DND-41 (cell line): ENCODE data around the gene OR51B4.

Experiments used
- ATAC-seq: fragments of 200-7000 bp; cut with Tn5 transposase; 3 replicates; pipeline ENCODE4 v1.9.1; 2021; ENCODE audit warnings: low read depth; ENCODE audit not compliant: insufficient read depth
- DNase-seq: peaks from one replicate; pipeline ENCODE4 v3.0.0-alpha.2; 2020
- H2AFZ ChIP-seq: 2 replicates; pipeline ENCODE4 v1.6.0; 2012; ENCODE audit warnings: low read depth, low read length
- H3K27ac ChIP-seq: 2 replicates; pipeline ENCODE4 v1.5.1; 2012; ENCODE audit warnings: low read length, inconsistent platforms
- H3K27me3 ChIP-seq: fragments of 200-600 bp; sonication (generic); 2 replicates; pipeline ENCODE4 v1.6.0; 2012; ENCODE audit warnings: low read length, mild to moderate bottlenecking, inconsistent platforms; ENCODE audit not compliant: insufficient read depth, poor library complexity
- H3K36me3 ChIP-seq: 2 replicates; pipeline ENCODE4 v1.5.1; 2012; ENCODE audit warnings: low read length, inconsistent platforms; ENCODE audit not compliant: insufficient read depth
- H3K4me1 ChIP-seq: 2 replicates; pipeline ENCODE4 v1.5.1; 2012; ENCODE audit warnings: mild to moderate bottlenecking, low read length; ENCODE audit not compliant: insufficient read depth
- H3K4me2 ChIP-seq: 2 replicates; pipeline ENCODE4 v1.6.0; 2012; ENCODE audit warnings: mild to moderate bottlenecking, moderate library complexity, low read length, inconsistent platforms; ENCODE audit not compliant: insufficient read depth
- H3K4me3 ChIP-seq, 2 experiments: fragments of 200-600 bp in 1 of 2; shearing (Covaris generic) in 1 of 2; 2 replicates each; pipeline ENCODE4 v1.5.1; 2012 to 2016; ENCODE audit warnings: inconsistent platforms in 2 of 2, low read length in 2 of 2, mild to moderate bottlenecking in 2 of 2, low read depth in 1 of 2, moderate library complexity in 1 of 2
- H3K79me2 ChIP-seq: 2 replicates; pipeline ENCODE4 v1.6.0; 2012; ENCODE audit warnings: low read length, inconsistent platforms; ENCODE audit not compliant: insufficient read depth
- H3K9ac ChIP-seq: 2 replicates; pipeline ENCODE4 v1.6.0; 2012; ENCODE audit warnings: low read depth, mild to moderate bottlenecking, inconsistent platforms, low read length, moderate library complexity
- H3K9me3 ChIP-seq: 2 replicates; pipeline ENCODE4 v1.5.1; 2012; ENCODE audit warnings: low read length, moderate library complexity, mild to moderate bottlenecking, inconsistent platforms; ENCODE audit not compliant: insufficient read depth, severe bottlenecking
- H4K20me1 ChIP-seq: 2 replicates; pipeline ENCODE4 v1.6.0; 2012; ENCODE audit warnings: low read length; ENCODE audit not compliant: insufficient read depth
- EZH2 ChIP-seq: IDR thresholded peaks from 3 replicates; pipeline ENCODE4 v1.6.1; 2012; ENCODE audit warnings: borderline replicate concordance, low read depth, mild to moderate bottlenecking, moderate library complexity, low read length, inconsistent platforms; ENCODE audit not compliant: severe bottlenecking
- TF ChIP-seq, protein P1 (sequence below): IDR thresholded peaks from 2 replicates; pipeline ENCODE4 v1.5.1; 2012; ENCODE audit warnings: borderline replicate concordance, low read length, moderate library complexity, mild to moderate bottlenecking; ENCODE audit not compliant: poor library complexity, severe bottlenecking; ENCODE audit errors: extremely low read depth

The OR51B4 gene

DNA sequence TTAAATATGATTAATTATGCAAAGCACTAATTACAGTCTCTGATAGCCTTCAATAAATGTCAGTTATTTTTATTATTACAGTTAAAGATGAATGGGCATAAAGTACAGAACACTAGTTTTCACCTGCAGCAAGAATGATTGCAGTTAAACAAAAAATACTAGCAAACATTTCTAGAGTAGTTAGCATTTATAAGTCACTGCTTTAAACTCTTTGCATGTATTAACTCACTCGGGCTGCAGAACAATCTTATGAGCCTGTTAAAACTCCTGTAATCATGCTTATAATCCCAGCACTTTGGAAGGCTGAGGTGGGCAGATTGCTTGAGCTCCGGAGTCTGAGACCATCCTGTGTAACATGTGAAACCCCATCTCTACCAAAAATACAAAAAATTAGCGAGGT lies 14.8 kb downstream of the OR51B4 start:
- DNase-seq (no peak), ATAC-seq (no peak)
- no peaks in the 10 kb centered on the region for H3K4me1 ChIP-seq
- no peak overlapping the region for H2AFZ ChIP-seq
- no peak overlapping the region for H3K4me2 ChIP-seq
- no peak for TF ChIP-seq EZH2
- TF ChIP-seq, protein P1, sequence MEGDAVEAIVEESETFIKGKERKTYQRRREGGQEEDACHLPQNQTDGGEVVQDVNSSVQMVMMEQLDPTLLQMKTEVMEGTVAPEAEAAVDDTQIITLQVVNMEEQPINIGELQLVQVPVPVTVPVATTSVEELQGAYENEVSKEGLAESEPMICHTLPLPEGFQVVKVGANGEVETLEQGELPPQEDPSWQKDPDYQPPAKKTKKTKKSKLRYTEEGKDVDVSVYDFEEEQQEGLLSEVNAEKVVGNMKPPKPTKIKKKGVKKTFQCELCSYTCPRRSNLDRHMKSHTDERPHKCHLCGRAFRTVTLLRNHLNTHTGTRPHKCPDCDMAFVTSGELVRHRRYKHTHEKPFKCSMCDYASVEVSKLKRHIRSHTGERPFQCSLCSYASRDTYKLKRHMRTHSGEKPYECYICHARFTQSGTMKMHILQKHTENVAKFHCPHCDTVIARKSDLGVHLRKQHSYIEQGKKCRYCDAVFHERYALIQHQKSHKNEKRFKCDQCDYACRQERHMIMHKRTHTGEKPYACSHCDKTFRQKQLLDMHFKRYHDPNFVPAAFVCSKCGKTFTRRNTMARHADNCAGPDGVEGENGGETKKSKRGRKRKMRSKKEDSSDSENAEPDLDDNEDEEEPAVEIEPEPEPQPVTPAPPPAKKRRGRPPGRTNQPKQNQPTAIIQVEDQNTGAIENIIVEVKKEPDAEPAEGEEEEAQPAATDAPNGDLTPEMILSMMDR: no peak
- H3K9me3 ChIP-seq: no peaks in the 10 kb centered on the region
- no peak overlapping the region for H3K4me3 ChIP-seq
- no peak overlapping the region for H3K27ac ChIP-seq
- no peaks in the 10 kb centered on the region for H3K36me3 ChIP-seq
- H3K9ac ChIP-seq: no peak overlapping the region
- H4K20me1 ChIP-seq: no peaks in the 10 kb centered on the region
- H3K27me3 ChIP-seq: no peaks in the 10 kb centered on the region
- no peaks in the 10 kb centered on the region for H3K79me2 ChIP-seq

DNA sequence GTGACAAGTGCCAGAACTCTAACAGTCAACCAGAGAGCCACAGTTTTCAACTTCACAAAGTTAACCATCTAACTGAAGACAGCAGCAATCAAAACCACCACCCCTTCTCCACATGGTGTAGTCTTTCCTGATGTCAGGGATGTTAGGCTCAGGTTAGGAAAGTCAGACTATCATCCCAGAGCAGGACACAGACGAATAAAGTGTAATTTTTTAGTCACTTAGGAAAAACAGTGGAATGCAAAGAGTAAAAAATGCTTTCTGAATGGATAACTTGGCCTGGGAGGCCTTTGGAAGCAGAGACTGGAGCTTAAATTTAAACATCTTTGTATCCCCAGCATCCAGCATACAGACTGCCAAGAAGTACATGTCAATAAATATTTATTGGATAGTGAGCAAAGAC lies 15.4 kb downstream of the OR51B4 start:
- Histone ChIP-seq H4K20me1 (no peaks in the 10 kb centered on the region), H3K79me2 (no peaks in the 10 kb centered on the region), H3K27me3 (no peaks in the 10 kb centered on the region), H3K36me3 (no peaks in the 10 kb centered on the region), H3K27ac (no peak overlapping the region), H3K9me3 (no peaks in the 10 kb centered on the region), H3K4me3 (no peak overlapping the region), H3K4me2 (no peak overlapping the region), H3K4me1 (no peaks in the 10 kb centered on the region), H2AFZ (no peak overlapping the region), H3K9ac (no peak overlapping the region)
- TF ChIP-seq, protein P1: no peak
- no peak for ATAC-seq
- DNase-seq: no peak

GRCh38 chr11:5285703-5286340 lies 15.9 kb downstream of the OR51B4 start:
- Histone ChIP-seq H3K9ac (no peak overlapping the region), H4K20me1 (no peaks in the 10 kb centered on the region), H3K4me2 (no peak overlapping the region), H3K36me3 (no peaks in the 10 kb centered on the region), H3K27ac (no peak overlapping the region), H3K79me2 (no peaks in the 10 kb centered on the region), H3K4me1 (no peaks in the 10 kb centered on the region), H3K27me3 (no peaks in the 10 kb centered on the region), H3K4me3 (no peak overlapping the region), H3K9me3 (no peaks in the 10 kb centered on the region), H2AFZ (no peak overlapping the region)
- no peak for DNase-seq
- TF ChIP-seq, protein P1: no peak
- ATAC-seq: no peak

DNA sequence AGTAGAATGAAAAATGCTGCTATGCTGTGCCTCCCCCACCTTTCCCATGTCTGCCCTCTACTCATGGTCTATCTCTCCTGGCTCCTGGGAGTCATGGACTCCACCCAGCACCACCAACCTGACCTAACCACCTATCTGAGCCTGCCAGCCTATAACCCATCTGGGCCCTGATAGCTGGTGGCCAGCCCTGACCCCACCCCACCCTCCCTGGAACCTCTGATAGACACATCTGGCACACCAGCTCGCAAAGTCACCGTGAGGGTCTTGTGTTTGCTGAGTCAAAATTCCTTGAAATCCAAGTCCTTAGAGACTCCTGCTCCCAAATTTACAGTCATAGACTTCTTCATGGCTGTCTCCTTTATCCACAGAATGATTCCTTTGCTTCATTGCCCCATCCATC lies 17.1 kb downstream of the OR51B4 start:
- H3K4me3 ChIP-seq: no peak overlapping the region
- H4K20me1 ChIP-seq: no peaks in the 10 kb centered on the region
- ATAC-seq (no peak), DNase-seq (no peak)
- H3K4me1 ChIP-seq: no peaks in the 10 kb centered on the region
- H3K27me3 ChIP-seq: no peaks in the 10 kb centered on the region
- H3K9me3 ChIP-seq: no peaks in the 10 kb centered on the region
- no peak overlapping the region for H3K9ac ChIP-seq
- H3K4me2 ChIP-seq: no peak overlapping the region
- H2AFZ ChIP-seq: no peak overlapping the region
- TF ChIP-seq EZH2: no peak
- H3K36me3 ChIP-seq: no peaks in the 10 kb centered on the region
- no peaks in the 10 kb centered on the region for H3K79me2 ChIP-seq
- H3K27ac ChIP-seq: no peak overlapping the region
